Stimulated activated CD8-positive, alpha-beta memory T cell treated with anti-CD3 and anti-CD28 coated beads, Interleukin-2, amount 100 ng/mL, for 1 hour (primary cell): ENCODE data around the gene KLHL41.
A peak's percentile ranks its signal among the peaks of the same experiment; 100 is the strongest.
"Not testable (repeated sequence)": the region's sequence is repeated elsewhere in the genome, so short reads cannot be mapped to it uniquely, and the experiment has no call there.

Experiments
- DNase-seq, 2 donors: peaks; one replicate each; pipeline ENCODE4 v3.0.0-alpha.2; 2020; ENCODE audit warnings: low read depth in 2 of 2

The KLHL41 gene

GRCh38 chr2:169509955-169510354, 453 bp downstream of the KLHL41 start:
- no peak for DNase-seq

- no peak for DNase-seq
These were observed 994 bp downstream of the KLHL41 start for GRCh38 chr2:169510496-169510895.

GRCh38 chr2:169511818-169512217, 2.3 kb downstream of the KLHL41 start:
- no peak for DNase-seq

GRCh38 chr2:169512525-169512924, 3.0 kb downstream of the KLHL41 start:
- no peak for DNase-seq

GRCh38 chr2:169513094-169513493, 3.6 kb downstream of the KLHL41 start:
- DNase-seq, result no peak

GRCh38 chr2:169513926-169514325, 4.4 kb downstream of the KLHL41 start:
- no peak for DNase-seq

- not testable (repeated sequence) for DNase-seq
These were observed 5.3 kb downstream of the KLHL41 start for GRCh38 chr2:169514758-169515157.

GRCh38 chr2:169516488-169516995, 7.0 kb downstream of the KLHL41 start:
- not testable (repeated sequence) for DNase-seq

- no peak for DNase-seq
These were observed 11.4 kb downstream of the KLHL41 start for GRCh38 chr2:169520896-169521295.

GRCh38 chr2:169523681-169524080, 14.2 kb downstream of the KLHL41 start:
- DNase-seq, result no peak

- no peak for DNase-seq
These were observed 15.9 kb downstream of the KLHL41 start for GRCh38 chr2:169525434-169525833.

- DNase-seq, result no peak
These were observed 16.9 kb downstream of the KLHL41 start for GRCh38 chr2:169526451-169526850.

GRCh38 chr2:169528271-169528701, 18.8 kb downstream of the KLHL41 start:
- peak; percentile 33 to 57 for DNase-seq

- DNase-seq, result not testable (repeated sequence)
These were observed 30.0 kb downstream of the KLHL41 start for GRCh38 chr2:169539460-169539859.

GRCh38 chr2:169540146-169540545, 30.6 kb downstream of the KLHL41 start:
- DNase-seq, result no peak

GRCh38 chr2:169542433-169542832, 32.9 kb downstream of the KLHL41 start:
- DNase-seq, result no peak

GRCh38 chr2:169546756-169547155, 37.3 kb downstream of the KLHL41 start:
- no peak for DNase-seq

- DNase-seq, result no peak
These were observed 51.9 kb downstream of the KLHL41 start for GRCh38 chr2:169561364-169561763.

- not testable (repeated sequence) for DNase-seq
These were observed 52.6 kb downstream of the KLHL41 start for GRCh38 chr2:169562084-169562483.

GRCh38 chr2:169562519-169562918, 53.0 kb downstream of the KLHL41 start:
- DNase-seq, result no peak

GRCh38 chr2:169565686-169566085, 56.2 kb downstream of the KLHL41 start:
- DNase-seq, result no peak

GRCh38 chr2:169569948-169570347, 60.4 kb downstream of the KLHL41 start:
- no peak for DNase-seq

GRCh38 chr2:169570752-169571151, 61.2 kb downstream of the KLHL41 start:
- not testable (repeated sequence) for DNase-seq

GRCh38 chr2:169571571-169571970, 62.1 kb downstream of the KLHL41 start:
- no peak for DNase-seq
